Endothelial cell of umbilical vein (primary cell): ENCODE results near the gene PDCD11.

ENCODE experiments used
- EZH2 ChIP-seq: IDR thresholded peaks from 2 replicates; pipeline ENCODE4 v1.6.1; 2012; ENCODE audit warnings: borderline replicate concordance, low read depth, mild to moderate bottlenecking, moderate library complexity, low read length, inconsistent platforms; ENCODE audit not compliant: severe bottlenecking
- JUN ChIP-seq: IDR thresholded peaks from 2 replicates; pipeline ENCODE4 v1.6.1; 2011; ENCODE audit warnings: borderline replicate concordance, low read depth; ENCODE audit not compliant: insufficient read length, insufficient read depth
- MYC ChIP-seq: IDR thresholded peaks from one replicate; pipeline ENCODE4 v1.6.1; 2011; ENCODE audit warnings: mild to moderate bottlenecking, low read depth, low read length
- POLR2A ChIP-seq: IDR thresholded peaks from 2 replicates; pipeline ENCODE4 v1.6.1; 2012; ENCODE audit warnings: low read depth, mild to moderate bottlenecking, control low read depth, low read length
- POLR2AphosphoS5 ChIP-seq: IDR thresholded peaks from 2 replicates; pipeline ENCODE4 v1.6.1; 2012; ENCODE audit warnings: low read depth, mild to moderate bottlenecking, control low read depth, low read length, moderate library complexity; ENCODE audit not compliant: insufficient read depth
- TF ChIP-seq, protein P1 (sequence below), 2 donors: IDR thresholded peaks; 1 replicate in 1 of 2; 2 replicates in 1 of 2; pipeline ENCODE4 v1.5.1; 2011; ENCODE audit warnings: low read length in 2 of 2, mild to moderate bottlenecking in 2 of 2, moderate library complexity in 2 of 2, control low read depth in 1 of 2, inconsistent platforms in 1 of 2, low read depth in 1 of 2; ENCODE audit not compliant: insufficient read depth in 1 of 2; ENCODE audit errors: extremely low read depth in 1 of 2

GRCh38 chr10:103478671-103479070 lies 82.2 kb downstream of the PDCD11 start:
- TF ChIP-seq, protein P1, sequence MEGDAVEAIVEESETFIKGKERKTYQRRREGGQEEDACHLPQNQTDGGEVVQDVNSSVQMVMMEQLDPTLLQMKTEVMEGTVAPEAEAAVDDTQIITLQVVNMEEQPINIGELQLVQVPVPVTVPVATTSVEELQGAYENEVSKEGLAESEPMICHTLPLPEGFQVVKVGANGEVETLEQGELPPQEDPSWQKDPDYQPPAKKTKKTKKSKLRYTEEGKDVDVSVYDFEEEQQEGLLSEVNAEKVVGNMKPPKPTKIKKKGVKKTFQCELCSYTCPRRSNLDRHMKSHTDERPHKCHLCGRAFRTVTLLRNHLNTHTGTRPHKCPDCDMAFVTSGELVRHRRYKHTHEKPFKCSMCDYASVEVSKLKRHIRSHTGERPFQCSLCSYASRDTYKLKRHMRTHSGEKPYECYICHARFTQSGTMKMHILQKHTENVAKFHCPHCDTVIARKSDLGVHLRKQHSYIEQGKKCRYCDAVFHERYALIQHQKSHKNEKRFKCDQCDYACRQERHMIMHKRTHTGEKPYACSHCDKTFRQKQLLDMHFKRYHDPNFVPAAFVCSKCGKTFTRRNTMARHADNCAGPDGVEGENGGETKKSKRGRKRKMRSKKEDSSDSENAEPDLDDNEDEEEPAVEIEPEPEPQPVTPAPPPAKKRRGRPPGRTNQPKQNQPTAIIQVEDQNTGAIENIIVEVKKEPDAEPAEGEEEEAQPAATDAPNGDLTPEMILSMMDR (IDR thresholded peaks at IDR 0.05; ENCODE audit: extremely low read depth in 1 of 2, insufficient read depth in 1 of 2, low read depth in 1 of 2, low read length in 2 of 2) = no peak
- TF ChIP-seq JUN = no peak
- TF ChIP-seq POLR2AphosphoS5 = no peak
- no peak for TF ChIP-seq EZH2
- no peak for TF ChIP-seq POLR2A
- no peak for TF ChIP-seq MYC
